Ovary (tissue), 9 donors: ENCODE data around the gene CIAO3. TPM values are rescaled to one million over a fixed set of nuclear protein-coding genes. Genes with fewer than 3 reads are reported as not detected.

ENCODE experiments used
- DNase-seq, 5 donors: peaks; one replicate each; pipeline ENCODE4 v3.0.0-alpha.2; 2019 to 2020
- H3K27ac ChIP-seq, 2 donors: fragments of 200-600 bp; one replicate each; pipeline versions ENCODE4 v1.5.1 to v1.8.0; 2019 to 2022
- H3K27me3 ChIP-seq: fragments of 200-600 bp; one replicate; pipeline ENCODE4 v1.8.0; 2022
- H3K36me3 ChIP-seq: fragments of 200-600 bp; sonication (generic); one replicate; pipeline ENCODE4 v1.5.1; 2019
- H3K4me1 ChIP-seq: one replicate; pipeline ENCODE4 v1.8.1; 2013; ENCODE audit warnings: mild to moderate bottlenecking, moderate library complexity; ENCODE audit not compliant: insufficient read depth
- H3K4me3 ChIP-seq: fragments of 200-600 bp; sonication (generic); one replicate; pipeline ENCODE4 v1.5.1; 2017
- H3K9me3 ChIP-seq, 2 donors: fragments of 200-600 bp in 1 of 2; sonication (generic) in 1 of 2; one replicate each; pipeline versions ENCODE4 v1.5.1 to v1.8.1; 2013 to 2019; ENCODE audit warnings: mild to moderate bottlenecking in 1 of 2, moderate library complexity in 1 of 2
- EP300 ChIP-seq: sonication (generic); formaldehyde crosslinking; IDR thresholded peaks from one replicate; pipeline ENCODE4 v1.6.1; 2017; ENCODE audit warnings: antibody characterized with exemption
- POLR2A ChIP-seq: fragments of 450-650 bp; IDR thresholded peaks from one replicate; pipeline ENCODE4 v1.6.1; 2017; ENCODE audit warnings: antibody characterized with exemption, mild to moderate bottlenecking, moderate library complexity
- WGBS, 3 donors: extraction: QIAGEN DNeasy Blood & Tissue Kit in 1 of 3; methylation state at CpG; one replicate each; pipeline versions ENCODE4 v1.1.5 to v1.1.7; 2013 to 2017; 5-methylcytosine and 5-hydroxymethylcytosine counted together
- intact Hi-C, 4 donors: fragments of 100-400 bp; cut with DNase I; formaldehyde crosslinking; loops; one replicate each; pipeline versions ENCODE4 v1.11.0 to v1.15.1; 2022 to 2023
- polyA plus RNA-seq, 2 donors: library from polyadenylated mRNA; stranded (reverse); fragments of 200-250 nt in 1 of 2; fragments of 350-450 nt in 1 of 2; fragmentation: Illumina TruSeq in 1 of 2; extraction: RNeasy Lipid Tissue Mini Kit (QIAGEN cat#74804) in 1 of 2; gene quantifications; one replicate each; pipeline ENCODE4 v1.2.3, GENCODE V29; 2013 to 2014
- total RNA-seq, 7 donors: library from RNA; depleted of rRNA in 2 of 7; stranded (reverse); fragments of >200 nt in 2 of 7; fragmentation: NEBNext Ultra II Directional in 3 of 7; extraction: Animal tissue kit (Norgen Biotek cat#: 25700) in 3 of 7; gene quantifications; one replicate each; pipeline versions ENCODE4 v1.1.0 to v1.2.4, GENCODE V29; 2016 to 2023
- TF ChIP-seq, protein P1 (sequence below), 3 donors: fragments of 450-650 bp in 2 of 3; fragments of 200-600 bp in 1 of 3; IDR thresholded peaks; one replicate each; pipeline versions ENCODE4 v1.5.1 to v1.8.0; 2016 to 2022; ENCODE audit warnings: antibody characterized with exemption in 3 of 3, mild to moderate bottlenecking in 1 of 3
- donor health status: DM: no; HTN: no; CAD: no; lungs with moderate emphysema.
- donor health status: DM: no; HTN: no; CAD: no.
- donor health status: Bipolar disorder and iron deficiency.
- donor health status: DM: yes; HTN: yes; CAD: no.
- donor health status: DM: no; HTN: no; CAD: no.
- donor health status: DM: yes; HTN: yes; CAD: no.

Gene CIAO3
- total and polyA plus RNA-seq, 9 donors: 8.5 to 32.5 (median 21.0) TPM

DNA sequence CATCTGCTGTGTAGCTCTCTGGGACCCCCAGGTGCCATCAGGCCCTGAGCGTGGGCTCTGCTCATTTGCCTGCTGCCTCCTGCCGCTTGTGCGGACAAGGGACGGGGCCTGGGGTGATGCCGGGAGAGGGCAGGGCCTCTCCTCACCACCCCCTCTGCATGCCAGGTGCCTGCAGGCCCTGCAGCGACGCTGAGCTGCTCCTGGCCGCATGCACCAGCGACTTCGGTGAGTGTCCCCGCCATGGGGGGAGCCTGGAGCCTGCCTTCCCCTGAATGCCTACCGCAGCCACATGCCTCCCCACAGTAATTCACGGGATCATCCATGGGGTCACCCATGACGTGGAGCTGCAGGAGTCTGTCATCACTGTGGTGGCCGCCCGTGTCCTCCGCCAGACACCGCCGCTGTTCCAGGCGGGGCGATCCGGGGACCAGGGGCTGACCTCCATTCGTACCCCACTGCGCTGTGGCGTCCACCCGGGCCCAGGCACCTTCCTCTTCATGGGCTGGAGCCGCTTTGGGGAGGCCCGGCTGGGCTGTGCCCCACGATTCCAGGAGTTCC lies 23.9 kb downstream of the CIAO3 start:
- peaks cover 29% of the 10 kb centered on the region for H3K4me1 ChIP-seq
- 86 to 95% (median 93%) methylated on average over 25 to 29 of the region's 29 CpGs for WGBS, 3 donors

DNA sequence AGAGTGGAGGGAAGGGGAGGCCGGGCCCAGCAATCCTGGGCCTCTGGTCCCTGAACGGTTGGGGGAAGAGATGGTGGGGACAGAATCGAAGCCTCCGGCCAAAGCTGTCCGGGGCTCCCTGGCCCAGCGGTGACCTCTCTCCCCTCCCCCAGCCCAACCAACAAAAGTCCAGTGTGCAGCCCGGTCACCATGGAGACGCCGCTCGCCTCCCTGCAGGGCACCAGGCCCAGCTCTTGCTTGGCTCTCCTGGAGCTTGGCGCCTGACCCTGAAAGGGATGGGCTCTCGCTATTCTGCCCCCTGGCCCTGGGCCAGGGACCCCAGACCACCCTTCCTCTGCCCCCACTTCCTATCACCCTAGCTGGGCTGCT lies 24.6 kb downstream of the CIAO3 start:
- Histone ChIP-seq H3K4me3 (peak overlapping the region; percentile 46), H3K27me3 (no peaks in the 10 kb centered on the region), H3K36me3 (no peaks in the 10 kb centered on the region), H3K27ac (no peak overlapping the region), H3K9me3 (no peaks in the 10 kb centered on the region), H3K4me1 (peaks cover 24% of the 10 kb centered on the region)
- DNase-seq: no peak
- WGBS, 3 donors: 13 to 17% (median 16%) methylated on average over 12 of the region's 12 CpGs
- intact Hi-C loops: no loop called here
- no peak for TF ChIP-seq EP300
- TF ChIP-seq POLR2A: no peak
- TF ChIP-seq, protein P1, sequence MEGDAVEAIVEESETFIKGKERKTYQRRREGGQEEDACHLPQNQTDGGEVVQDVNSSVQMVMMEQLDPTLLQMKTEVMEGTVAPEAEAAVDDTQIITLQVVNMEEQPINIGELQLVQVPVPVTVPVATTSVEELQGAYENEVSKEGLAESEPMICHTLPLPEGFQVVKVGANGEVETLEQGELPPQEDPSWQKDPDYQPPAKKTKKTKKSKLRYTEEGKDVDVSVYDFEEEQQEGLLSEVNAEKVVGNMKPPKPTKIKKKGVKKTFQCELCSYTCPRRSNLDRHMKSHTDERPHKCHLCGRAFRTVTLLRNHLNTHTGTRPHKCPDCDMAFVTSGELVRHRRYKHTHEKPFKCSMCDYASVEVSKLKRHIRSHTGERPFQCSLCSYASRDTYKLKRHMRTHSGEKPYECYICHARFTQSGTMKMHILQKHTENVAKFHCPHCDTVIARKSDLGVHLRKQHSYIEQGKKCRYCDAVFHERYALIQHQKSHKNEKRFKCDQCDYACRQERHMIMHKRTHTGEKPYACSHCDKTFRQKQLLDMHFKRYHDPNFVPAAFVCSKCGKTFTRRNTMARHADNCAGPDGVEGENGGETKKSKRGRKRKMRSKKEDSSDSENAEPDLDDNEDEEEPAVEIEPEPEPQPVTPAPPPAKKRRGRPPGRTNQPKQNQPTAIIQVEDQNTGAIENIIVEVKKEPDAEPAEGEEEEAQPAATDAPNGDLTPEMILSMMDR (IDR thresholded peaks at IDR 0.05): no peak

More for the DNA sequence above, 23.9 kb downstream of the CIAO3 start:
- Histone ChIP-seq H3K9me3 (no peaks in the 10 kb centered on the region), H3K36me3 (no peaks in the 10 kb centered on the region), H3K27ac (no peak overlapping the region), H3K4me3 (no peak overlapping the region), H3K27me3 (no peaks in the 10 kb centered on the region)
- TF ChIP-seq, protein P1 (IDR thresholded peaks at IDR 0.05): no peak
- TF ChIP-seq POLR2A (no peak), EP300 (no peak)
- intact Hi-C loops: no loop called here
- no peak for DNase-seq

DNA sequence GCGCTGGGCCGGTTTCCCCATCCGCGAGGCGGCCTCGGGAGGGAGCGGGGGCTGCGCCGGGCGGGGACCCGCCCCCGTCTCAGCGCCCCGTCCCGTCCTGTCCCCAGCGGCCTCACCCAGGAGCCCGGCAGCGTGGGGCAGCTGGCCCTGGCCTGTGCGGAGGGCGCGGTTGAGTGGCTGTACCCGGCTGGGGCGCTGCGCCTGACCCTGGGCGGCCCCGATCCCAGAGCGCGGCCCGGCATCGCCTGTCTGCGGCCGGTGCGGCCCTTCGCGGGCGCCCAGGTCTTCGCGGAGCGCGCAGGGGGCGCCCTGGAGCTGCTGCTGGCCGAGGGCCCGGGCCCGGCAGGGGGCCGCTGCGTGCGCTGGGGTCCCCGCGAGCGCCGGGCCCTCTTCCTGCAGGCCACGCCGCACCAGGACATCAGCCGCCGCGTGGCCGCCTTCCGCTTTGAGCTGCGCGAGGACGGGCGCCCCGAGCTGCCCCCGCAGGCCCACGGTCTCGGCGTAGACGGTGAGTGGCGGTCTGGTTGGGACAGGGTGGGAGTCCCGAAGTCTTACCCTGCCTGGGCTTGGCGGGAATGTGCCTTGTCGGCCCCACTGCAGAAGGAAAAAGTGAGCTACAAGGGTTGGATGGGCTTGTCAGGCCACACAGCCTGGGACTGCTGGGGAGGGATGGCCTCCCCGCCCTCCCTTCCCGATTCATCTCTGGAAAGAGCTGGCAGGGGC lies 25.2 kb downstream of the CIAO3 start:
- Histone ChIP-seq H3K4me1 (peaks cover 24% of the 10 kb centered on the region), H3K27me3 (no peaks in the 10 kb centered on the region), H3K9me3 (no peaks in the 10 kb centered on the region), H3K36me3 (no peaks in the 10 kb centered on the region), H3K27ac (no peak overlapping the region), H3K4me3 (peak overlapping the region; percentile 46)
- WGBS, 3 donors: 1 to 3% (median 2%) methylated on average over 45 to 74 of the region's 74 CpGs
- DNase-seq: no peak
- intact Hi-C loops: no loop called here
- no peak for TF ChIP-seq EP300
- no peak for TF ChIP-seq POLR2A
- TF ChIP-seq, protein P1 (IDR thresholded peaks at IDR 0.05): no peak

GRCh38 chr16:714558-715476 lies 26.0 kb downstream of the CIAO3 start, which contains the start of gene METRN:
METRN (plus strand) TSS chr16:715118; CDS start chr16:715290, 172 bp downstream.
- Histone ChIP-seq H3K27me3 (no peaks in the 10 kb centered on the region), H3K36me3 (no peaks in the 10 kb centered on the region), H3K4me1 (peaks cover 19% of the 10 kb centered on the region), H3K27ac (no peak within 1 kb of the TSS), H3K9me3 (no peaks in the 10 kb centered on the region), H3K4me3 (peak within 1 kb of the TSS; percentile 46)
- intact Hi-C loops: loop anchor here in 1 of 4 donors (5.0 kb wide), 1 partner anchor 382 kb away; the partner anchor contains the start of gene C1QTNF8
- TF ChIP-seq, protein P1 (IDR thresholded peaks at IDR 0.05): no peak
- no peak for TF ChIP-seq EP300
- TF ChIP-seq POLR2A: no peak
- DNase-seq: peak; percentile 84 to 94 (median 92)
- WGBS, 3 donors: 2 to 4% (median 4%) methylated on average over 61 to 108 of the region's 108 CpGs
